SK-N-MC (cell line): Measurements from ENCODE around the gene SF1.

ENCODE experiments used
- DNase-seq: peaks from one replicate; pipeline ENCODE4 v3.0.0-alpha.2; 2011; ENCODE audit warnings: low read depth, low spot score
- H3K27ac ChIP-seq: fragments of 200-600 bp; sonication (generic); 2 replicates; pipeline ENCODE4 v1.5.1; 2016; ENCODE audit warnings: mixed run types
- H3K36me3 ChIP-seq: fragments of 200-600 bp; sonication (generic); 2 replicates; pipeline ENCODE4 v1.6.1; 2017; ENCODE audit warnings: antibody characterized with exemption, low read length, mixed read lengths; ENCODE audit not compliant: insufficient read depth
- H3K4me3 ChIP-seq: fragments of 200-600 bp; sonication (generic); 2 replicates; pipeline ENCODE4 v1.5.1; 2016
- H3K9ac ChIP-seq: fragments of 200-600 bp; sonication (generic); 2 replicates; pipeline ENCODE4 v1.8.0; 2017; ENCODE audit warnings: mixed run types, mixed read lengths; ENCODE audit not compliant: insufficient read length
- H3K9me3 ChIP-seq: fragments of 200-600 bp; sonication (generic); 2 replicates; pipeline ENCODE4 v1.6.1; 2017; ENCODE audit warnings: low read depth, mild to moderate bottlenecking, antibody characterized with exemption, low read length, moderate library complexity, mixed read lengths
- EZH2 ChIP-seq: fragments of 200-600 bp; sonication (generic); IDR thresholded peaks from one replicate; pipeline ENCODE4 v1.6.1; 2017; ENCODE audit warnings: antibody characterized with exemption
- FOXP2 ChIP-seq: optimal IDR thresholded peaks from 2 replicates; pipeline ENCODE3; 2011; ENCODE audit warnings: mild to moderate bottlenecking, moderate library complexity; ENCODE audit not compliant: insufficient read depth; ENCODE audit errors: extremely low read length, control extremely low read depth
- POLR2AphosphoS5 ChIP-seq: IDR thresholded peaks from 2 replicates; pipeline ENCODE4 v1.6.1; 2012; ENCODE audit warnings: mild to moderate bottlenecking, low read depth, low read length, borderline replicate concordance

Gene SF1

GRCh38 chr11:64762674-64763525 is 15.4 kb downstream of the SF1 start:
- Histone ChIP-seq H3K4me3 (no peak overlapping the region), H3K36me3 (peaks cover 52% of the 10 kb centered on the region), H3K9ac (no peak overlapping the region), H3K9me3 (no peaks in the 10 kb centered on the region), H3K27ac (peak overlapping the region; percentile 21; the same call in 1 of the 2 replicates)
- DNase-seq: no peak
- TF ChIP-seq EZH2 (no peak), POLR2AphosphoS5 (0 out of 2 replicates have a peak, but pooled peaks have one; percentile 16)

GRCh38 chr11:64762277-64762673 is 16.1 kb downstream of the SF1 start:
- H3K9ac ChIP-seq: no peak overlapping the region
- DNase-seq: no peak
- H3K27ac ChIP-seq: peak overlapping the region; percentile 42; the same call in 1 of the 2 replicates
- H3K36me3 ChIP-seq: peaks cover 46% of the 10 kb centered on the region
- TF ChIP-seq FOXP2 (no peak), POLR2AphosphoS5 (peak; percentile 59)
- no peak overlapping the region for H3K4me3 ChIP-seq
- H3K9me3 ChIP-seq: no peaks in the 10 kb centered on the region

- Histone ChIP-seq H3K4me3 (no peak overlapping the region), H3K9ac (no peak overlapping the region), H3K9me3 (no peaks in the 10 kb centered on the region), H3K27ac (peak overlapping the region; percentile 34; the same call in 1 of the 2 replicates), H3K36me3 (peaks cover 34% of the 10 kb centered on the region)
- no peak for DNase-seq
- TF ChIP-seq FOXP2 (no peak), POLR2AphosphoS5 (no peak; the same call in 1 of the 2 replicates), EZH2 (no peak)
These were observed 17.5 kb downstream of the SF1 start for GRCh38 chr11:64760759-64761420.

- no peak within 1 kb of the TSS for H3K4me3 ChIP-seq
These were observed 18.3 kb downstream of the SF1 start, which contains the start of gene PYGM for GRCh38 chr11:64759722-64760719. TSS of gene PYGM (minus strand) at chr11:64759974. CDS start at chr11:64759898, 76 bp downstream.

GRCh38 chr11:64759131-64759721 is 19.1 kb downstream of the SF1 start:
- Histone ChIP-seq H3K27ac (no peak overlapping the region), H3K9ac (no peak overlapping the region), H3K9me3 (no peaks in the 10 kb centered on the region)

More at GRCh38 chr11:64759722-64760719, 18.3 kb downstream of the SF1 start, which contains the start of gene PYGM:
- Histone ChIP-seq H3K9me3 (no peaks in the 10 kb centered on the region), H3K36me3 (peaks cover 25% of the 10 kb centered on the region), H3K9ac (no peak within 1 kb of the TSS), H3K27ac (peak within 1 kb of the TSS; percentile 34; the same call in 1 of the 2 replicates)
- no peak for DNase-seq
- no peak for TF ChIP-seq FOXP2
- TF ChIP-seq POLR2AphosphoS5: no peak; the same call in 1 of the 2 replicates

GRCh38 chr11:64758330-64759079 is 19.8 kb downstream of the SF1 start:
- peaks cover 10% of the 10 kb centered on the region for H3K36me3 ChIP-seq
- H3K27ac ChIP-seq: no peak overlapping the region
- no peak for DNase-seq
- no peak overlapping the region for H3K4me3 ChIP-seq
- TF ChIP-seq EZH2: no peak
- TF ChIP-seq POLR2AphosphoS5: no peak
- TF ChIP-seq FOXP2: no peak
- H3K9ac ChIP-seq: no peak overlapping the region
- no peaks in the 10 kb centered on the region for H3K9me3 ChIP-seq

More at GRCh38 chr11:64759131-64759721, 19.1 kb downstream of the SF1 start:
- H3K36me3 ChIP-seq: peaks cover 18% of the 10 kb centered on the region
- H3K4me3 ChIP-seq: no peak overlapping the region
- TF ChIP-seq FOXP2 (no peak), POLR2AphosphoS5 (no peak), EZH2 (no peak)
- no peak for DNase-seq
